Stimulated activated naive CD8-positive, alpha-beta T cell treated with anti-CD3 and anti-CD28 coated beads, Interleukin-15, amount 100 ng/mL, for 72 hours (primary cell): ENCODE results near the gene HNRNPC.
"Not testable (repeated sequence)": the region's sequence is repeated elsewhere in the genome, so short reads cannot be mapped to it uniquely, and the experiment has no call there.

Source experiments
- ATAC-seq: fragments of 150-1000 bp; cut with Tn5 transposase; 2 replicates; pipeline ENCODE4 v1.10.0; 2021; ENCODE audit warnings: mild to moderate bottlenecking, moderate library complexity
- DNase-seq, 2 donors: peaks; one replicate each; pipeline ENCODE4 v3.0.0; 2021 to 2022
- H3K27ac Mint-ChIP-seq, 2 donors: one replicate each; pipeline ENCODE4 v1.8.0; 2022; ENCODE audit warnings: mild to moderate bottlenecking in 2 of 2, mixed read lengths in 2 of 2, moderate library complexity in 2 of 2
- H3K27me3 Mint-ChIP-seq: one replicate; pipeline ENCODE4 v1.8.0; 2022; ENCODE audit warnings: mixed read lengths
- H3K4me1 Mint-ChIP-seq: one replicate; pipeline ENCODE4 v1.8.0; 2022; ENCODE audit warnings: mild to moderate bottlenecking, mixed read lengths
- H3K4me3 Mint-ChIP-seq, 2 donors: one replicate each; pipeline ENCODE4 v1.8.0; 2022; ENCODE audit warnings: mild to moderate bottlenecking in 2 of 2, mixed read lengths in 2 of 2, moderate library complexity in 1 of 2
- H3K9me3 Mint-ChIP-seq, 2 donors: one replicate each; pipeline ENCODE4 v1.8.0; 2022; ENCODE audit warnings: mixed read lengths in 2 of 2

The HNRNPC gene

DNA sequence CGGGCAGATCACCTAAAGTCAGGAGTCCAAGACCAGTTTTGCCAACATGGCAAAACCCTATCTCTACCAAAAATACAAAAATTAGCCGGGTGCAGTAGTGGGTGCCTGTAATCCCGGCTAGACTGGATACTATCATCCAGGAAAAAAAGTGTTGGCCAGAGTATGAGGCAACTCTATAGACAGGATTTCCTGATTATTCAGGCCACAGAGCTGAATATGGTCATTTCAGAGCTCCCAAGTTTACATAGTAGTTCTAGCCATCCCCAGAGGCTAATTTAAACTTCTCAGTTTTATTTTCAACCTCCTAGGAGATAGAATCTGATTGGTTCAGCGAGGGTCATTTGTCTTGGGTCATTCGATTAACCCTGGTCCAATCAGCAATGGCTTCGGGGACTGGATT lies 17.9 kb upstream of the HNRNPC start:
- no peak for ATAC-seq
- Mint-ChIP-seq H3K27me3 (no peaks in the 10 kb centered on the region), H3K4me3 (no peak overlapping the region), H3K9me3 (no peaks in the 10 kb centered on the region), H3K4me1 (no peaks in the 10 kb centered on the region), H3K27ac (no peak overlapping the region)
- DNase-seq: no peak

- H3K4me1 Mint-ChIP-seq: not testable (repeated sequence)
- H3K27ac Mint-ChIP-seq: peak overlapping the region in 1 of 2 donors; percentile 31
These were observed 17.3 kb upstream of the HNRNPC start for GRCh38 chr14:21286516-21286915.

GRCh38 chr14:21281917-21282316 lies 12.7 kb upstream of the HNRNPC start:
- not testable (repeated sequence) for H3K9me3 Mint-ChIP-seq, H3K27ac Mint-ChIP-seq, ATAC-seq, H3K27me3 Mint-ChIP-seq, DNase-seq, H3K4me3 Mint-ChIP-seq, H3K4me1 Mint-ChIP-seq

More at GRCh38 chr14:21286516-21286915, 17.3 kb upstream of the HNRNPC start:
- DNase-seq, H3K27me3 Mint-ChIP-seq, H3K9me3 Mint-ChIP-seq, ATAC-seq, H3K4me3 Mint-ChIP-seq: not testable (repeated sequence)

- ATAC-seq: no peak
These were observed 10.5 kb upstream of the HNRNPC start, which contains the start of gene RPGRIP1 for GRCh38 chr14:21279783-21280182. TSS of gene RPGRIP1 (plus strand) at chr14:21280083. CDS start at chr14:21287977, 7,894 bp downstream.

DNA sequence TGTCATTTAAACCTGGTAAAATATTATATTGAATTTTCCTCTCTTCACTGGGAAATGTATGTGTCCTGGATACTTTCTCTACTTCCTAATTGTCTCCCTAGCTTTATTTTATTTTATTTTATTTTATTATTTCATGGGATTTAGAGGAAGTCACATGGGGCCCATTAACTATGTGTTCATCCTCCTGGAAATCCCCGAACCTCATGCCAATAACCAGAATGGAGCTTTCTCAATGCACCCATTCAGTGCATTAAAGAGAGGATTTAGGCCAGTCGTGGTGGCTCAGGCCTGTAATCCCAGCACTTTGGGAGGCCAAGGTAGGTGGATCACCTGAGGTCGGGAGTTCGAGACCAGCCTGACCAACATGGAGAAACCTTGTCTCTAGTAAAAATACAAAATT lies 9.4 kb upstream of the HNRNPC start:
- Mint-ChIP-seq H3K4me3 (no peak overlapping the region), H3K4me1 (no peaks in the 10 kb centered on the region), H3K27me3 (no peaks in the 10 kb centered on the region), H3K9me3 (no peaks in the 10 kb centered on the region), H3K27ac (no peak overlapping the region)
- DNase-seq (no peak), ATAC-seq (no peak)

More at GRCh38 chr14:21279783-21280182, 10.5 kb upstream of the HNRNPC start, which contains the start of gene RPGRIP1:
- H3K4me1 Mint-ChIP-seq: no peaks in the 10 kb centered on the region
- H3K27ac Mint-ChIP-seq: peak within 1 kb of the TSS in 1 of 2 donors; percentile 15
- H3K4me3 Mint-ChIP-seq: no peak within 1 kb of the TSS
- no peaks in the 10 kb centered on the region for H3K27me3 Mint-ChIP-seq
- H3K9me3 Mint-ChIP-seq: no peaks in the 10 kb centered on the region
- no peak for DNase-seq

DNA sequence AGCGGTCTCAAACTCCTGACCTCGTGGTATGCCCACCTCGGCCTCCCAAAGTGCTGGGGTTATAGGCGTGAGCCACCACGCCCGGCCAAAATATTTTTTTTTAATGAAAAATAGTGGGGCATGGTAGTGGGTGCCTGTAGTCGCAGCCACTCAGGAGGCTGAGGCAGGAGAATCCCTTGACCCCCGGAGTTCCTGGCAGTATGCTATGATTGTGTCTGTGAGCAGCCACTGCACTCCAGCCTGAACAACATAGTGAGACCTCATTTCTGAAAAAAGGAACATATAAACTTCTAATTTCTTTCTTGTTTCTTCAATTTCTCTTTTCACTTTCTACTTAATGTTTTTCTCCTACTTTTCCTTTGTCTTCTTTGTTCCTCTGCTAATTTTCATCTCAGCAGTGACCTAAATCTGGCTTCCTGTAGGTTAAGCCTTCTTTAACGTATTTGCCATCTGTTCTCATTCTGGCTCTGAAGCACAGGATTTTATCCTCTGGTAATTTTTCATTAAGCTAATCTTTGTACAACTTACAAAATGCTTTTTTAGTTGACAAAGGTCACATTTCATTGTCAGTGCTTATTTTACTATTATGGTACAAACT lies 6.1 kb upstream of the HNRNPC start:
- Mint-ChIP-seq H3K27ac (no peak overlapping the region), H3K27me3 (no peaks in the 10 kb centered on the region), H3K9me3 (no peaks in the 10 kb centered on the region), H3K4me3 (no peak overlapping the region), H3K4me1 (peaks cover 1% of the 10 kb centered on the region)
- no peak for DNase-seq
- ATAC-seq: no peak

- not testable (repeated sequence) for DNase-seq, H3K27me3 Mint-ChIP-seq, ATAC-seq, H3K9me3 Mint-ChIP-seq, H3K4me3 Mint-ChIP-seq
- Mint-ChIP-seq H3K27ac (peak overlapping the region in 1 of 2 donors; percentile 85), H3K4me1 (peaks cover 16% of the 10 kb centered on the region)
These were observed 3.4 kb upstream of the HNRNPC start for GRCh38 chr14:21272661-21273060.

- peak in 1 of 2 donors; percentile 35 for DNase-seq
These were observed 508 bp downstream of the HNRNPC start for GRCh38 chr14:21268617-21269251.

DNA sequence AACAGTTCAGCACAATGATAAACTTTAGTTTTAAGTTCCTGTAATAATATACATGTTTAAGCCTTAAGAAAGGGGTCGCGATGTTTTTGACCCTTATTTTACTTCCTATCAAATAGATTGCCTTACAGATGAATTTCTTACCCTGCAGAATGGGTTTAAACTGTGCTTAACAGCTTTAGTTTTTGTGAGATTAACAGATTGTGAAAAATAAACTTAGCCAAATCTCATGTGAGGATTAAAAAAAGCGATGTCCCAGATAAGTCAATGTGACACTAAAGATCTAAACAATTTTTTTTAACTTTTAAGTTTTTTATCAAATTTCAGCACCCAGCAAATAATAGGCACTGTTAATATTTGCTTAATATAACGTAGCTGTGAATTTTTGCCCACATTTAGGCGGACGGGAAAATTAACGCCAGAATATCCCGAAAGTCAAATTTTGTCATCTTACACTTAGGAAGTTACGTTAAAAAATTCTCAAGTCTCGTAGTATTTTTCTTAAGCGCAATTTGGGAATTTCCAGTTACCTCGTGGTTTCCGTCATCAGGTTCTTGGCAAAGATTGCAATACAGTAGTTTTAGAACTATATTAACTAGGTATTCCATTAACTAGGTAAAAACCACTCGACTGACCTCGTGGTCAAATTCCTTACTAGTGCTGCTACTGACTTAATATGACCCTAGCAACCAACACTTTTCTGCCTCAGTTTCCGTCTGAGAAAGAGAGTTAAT lies 1.2 kb downstream of the HNRNPC start:
- H3K9me3 Mint-ChIP-seq: no peaks in the 10 kb centered on the region
- H3K27ac Mint-ChIP-seq: peak overlapping the region; percentile 100
- DNase-seq (no peak), ATAC-seq (no peak)
- peak overlapping the region; percentile 100 for H3K4me3 Mint-ChIP-seq
- H3K4me1 Mint-ChIP-seq: peaks cover 61% of the 10 kb centered on the region
- H3K27me3 Mint-ChIP-seq: no peaks in the 10 kb centered on the region

More at GRCh38 chr14:21268617-21269251, 508 bp downstream of the HNRNPC start:
- peak overlapping the region; percentile 100 for H3K4me3 Mint-ChIP-seq
- H3K27ac Mint-ChIP-seq: peak overlapping the region; percentile 100
- peaks cover 54% of the 10 kb centered on the region for H3K4me1 Mint-ChIP-seq
- ATAC-seq: no peak
- no peaks in the 10 kb centered on the region for H3K9me3 Mint-ChIP-seq
- H3K27me3 Mint-ChIP-seq: no peaks in the 10 kb centered on the region

GRCh38 chr14:21267431-21267845 lies 1.8 kb downstream of the HNRNPC start:
- Mint-ChIP-seq H3K27ac (peak overlapping the region; percentile 100), H3K4me1 (peaks cover 67% of the 10 kb centered on the region), H3K4me3 (peak overlapping the region; percentile 100), H3K9me3 (no peaks in the 10 kb centered on the region), H3K27me3 (no peaks in the 10 kb centered on the region)
- ATAC-seq: no peak
- DNase-seq: no peak

GRCh38 chr14:21264025-21264801 lies 5.0 kb downstream of the HNRNPC start:
- H3K4me3 Mint-ChIP-seq: peak overlapping the region; percentile 100
- ATAC-seq (peak; percentile 82), DNase-seq (no peak)
- H3K9me3 Mint-ChIP-seq: no peaks in the 10 kb centered on the region
- peaks cover 76% of the 10 kb centered on the region for H3K4me1 Mint-ChIP-seq
- no peaks in the 10 kb centered on the region for H3K27me3 Mint-ChIP-seq
- peak overlapping the region; percentile 99 to 100 for H3K27ac Mint-ChIP-seq

DNA sequence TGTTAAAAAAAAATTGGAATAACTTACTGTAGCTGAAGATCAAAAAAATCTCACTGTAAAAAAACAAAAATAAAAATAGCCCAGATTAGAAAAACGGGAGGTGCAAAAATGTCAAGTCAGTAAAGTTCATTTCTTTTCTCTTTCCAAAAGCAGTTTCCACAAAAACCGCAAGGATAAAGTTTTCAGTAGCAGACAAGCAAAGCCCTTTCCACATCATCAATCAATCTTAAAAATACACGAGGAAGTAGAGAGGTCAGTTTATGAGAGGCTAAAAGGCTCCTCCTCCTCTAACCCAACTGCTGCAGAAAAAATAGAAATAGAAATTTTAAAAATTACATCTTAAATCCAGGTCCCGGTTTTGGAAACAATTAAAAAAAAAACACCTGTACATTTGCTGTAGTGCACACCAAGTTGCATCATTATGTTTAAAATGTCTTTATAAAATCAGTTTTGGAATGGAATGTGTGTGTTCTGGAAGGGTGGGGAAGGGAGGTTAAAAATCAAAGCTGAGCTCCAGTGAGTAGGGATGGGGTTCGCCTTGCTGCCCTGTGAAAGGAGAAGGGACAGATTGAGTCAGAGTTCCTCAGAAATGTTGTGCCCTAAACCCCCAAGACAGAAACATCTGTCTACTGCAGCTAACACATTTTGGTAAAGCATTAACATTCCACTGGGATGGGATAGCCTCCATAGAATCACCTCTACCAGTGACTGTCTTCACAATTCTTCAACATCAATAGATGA lies 5.8 kb downstream of the HNRNPC start:
- H3K27ac Mint-ChIP-seq: peak overlapping the region; percentile 99 to 100
- H3K4me1 Mint-ChIP-seq: peaks cover 80% of the 10 kb centered on the region
- ATAC-seq (no peak), DNase-seq (no peak)
- no peaks in the 10 kb centered on the region for H3K27me3 Mint-ChIP-seq
- H3K4me3 Mint-ChIP-seq: peak overlapping the region; percentile 83 to 100
- H3K9me3 Mint-ChIP-seq: no peaks in the 10 kb centered on the region

DNA sequence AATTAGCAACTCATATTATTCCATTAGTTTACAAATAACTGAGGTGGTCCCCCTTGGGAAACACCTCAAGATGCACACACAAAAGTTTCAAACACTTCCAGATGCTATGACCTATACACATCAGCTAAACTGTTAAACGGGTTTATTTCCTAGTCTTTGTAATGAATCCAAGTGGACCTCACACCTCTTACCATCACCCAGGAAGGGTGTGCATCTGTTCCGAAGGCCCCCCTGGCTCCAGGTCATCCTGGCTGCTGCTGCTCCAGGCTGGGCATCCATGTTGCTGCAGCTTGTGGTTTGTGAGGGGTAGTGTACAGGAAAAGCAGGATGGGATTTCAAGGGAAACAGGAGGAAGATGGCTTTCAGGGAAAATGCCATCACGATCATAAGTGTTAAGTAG lies 6.8 kb downstream of the HNRNPC start:
- peak overlapping the region; percentile 83 to 100 for H3K4me3 Mint-ChIP-seq
- H3K9me3 Mint-ChIP-seq: no peaks in the 10 kb centered on the region
- H3K4me1 Mint-ChIP-seq: peaks cover 90% of the 10 kb centered on the region
- ATAC-seq (no peak), DNase-seq (no peak)
- H3K27ac Mint-ChIP-seq: peak overlapping the region; percentile 92 to 94
- H3K27me3 Mint-ChIP-seq: no peaks in the 10 kb centered on the region

GRCh38 chr14:21261824-21262223 lies 7.4 kb downstream of the HNRNPC start:
- Mint-ChIP-seq H3K4me1 (peaks cover 90% of the 10 kb centered on the region), H3K27me3 (no peaks in the 10 kb centered on the region), H3K4me3 (peak overlapping the region; percentile 29 to 100), H3K27ac (no peak overlapping the region), H3K9me3 (no peaks in the 10 kb centered on the region)
- no peak for ATAC-seq
- no peak for DNase-seq
